ENCODE data around the gene SPINK14.

SPINK14 gene, protein sequence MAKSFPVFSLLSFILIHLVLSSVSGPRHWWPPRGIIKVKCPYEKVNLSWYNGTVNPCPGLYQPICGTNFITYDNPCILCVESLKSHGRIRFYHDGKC

GRCh38 chr5:148168246-148168645 lies at the start of gene SPINK14:
SPINK14 (plus strand) TSS chr5:148168546; CDS start chr5:148169733, 1,187 bp downstream.
- intact Hi-C loops (cut with DNase I) = no loop called here
- no peak for DNase-seq

GRCh38 chr5:148120317-148120716 lies 48.0 kb upstream of the SPINK14 start:
- intact Hi-C loops (cut with DNase I) = loop anchor here (2.0 kb wide), 1 partner anchor 170 kb away; no protein-coding TSS in a partner anchor
- no peak for DNase-seq

GRCh38 chr5:148125641-148126040 lies 42.7 kb upstream of the SPINK14 start:
- DNase-seq = no peak
- intact Hi-C loops (cut with DNase I) = no loop called here

DNA sequence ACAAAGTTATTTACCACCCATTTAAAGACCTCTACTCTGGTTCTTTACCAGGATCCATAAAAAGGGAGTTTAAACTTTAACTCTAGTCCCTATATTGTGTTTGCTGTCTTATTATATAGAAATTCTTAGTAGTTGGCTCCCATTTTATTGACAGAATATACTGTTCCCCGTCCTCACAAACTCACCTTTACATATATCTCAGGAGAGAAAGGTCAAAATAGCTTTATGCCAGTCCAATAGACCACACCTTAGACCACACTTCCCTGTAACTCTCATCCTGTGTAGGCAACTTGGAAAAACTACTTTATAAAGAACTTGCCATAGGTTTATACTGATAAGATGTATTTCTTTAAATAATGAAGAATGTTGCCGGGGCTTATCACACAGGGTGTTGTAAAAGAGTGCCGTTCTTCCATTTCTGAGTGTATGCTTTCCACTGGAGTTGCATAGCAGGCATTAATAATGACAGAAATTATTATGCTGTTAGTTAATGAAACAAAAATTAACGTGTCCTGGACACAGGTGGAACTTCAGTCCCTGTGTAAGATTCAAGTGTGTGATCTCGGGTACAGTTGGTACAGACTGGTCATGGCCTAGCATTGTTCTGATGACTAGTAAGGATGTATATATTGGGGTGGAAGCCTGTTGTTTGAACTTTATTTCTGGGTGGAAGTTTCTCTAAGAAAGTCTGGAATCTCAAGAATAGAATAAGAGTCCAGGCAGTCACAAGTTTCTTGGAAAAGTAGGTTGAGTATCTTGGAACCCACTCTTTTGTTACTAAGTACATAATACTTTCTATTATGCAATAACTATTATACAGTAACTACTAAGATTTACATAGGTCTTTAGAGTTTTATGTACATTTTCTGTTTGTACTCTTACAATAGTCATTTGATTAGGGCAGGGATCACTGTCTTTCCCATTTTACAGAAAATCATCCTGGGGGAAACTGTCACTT lies 33.0 kb upstream of the SPINK14 start:
- intact Hi-C loops (cut with DNase I) = no loop called here
- DNase-seq = no peak

GRCh38 chr5:148140846-148141245 lies 27.5 kb upstream of the SPINK14 start:
- intact Hi-C loops (cut with DNase I) = no loop called here
- no peak for DNase-seq

DNA sequence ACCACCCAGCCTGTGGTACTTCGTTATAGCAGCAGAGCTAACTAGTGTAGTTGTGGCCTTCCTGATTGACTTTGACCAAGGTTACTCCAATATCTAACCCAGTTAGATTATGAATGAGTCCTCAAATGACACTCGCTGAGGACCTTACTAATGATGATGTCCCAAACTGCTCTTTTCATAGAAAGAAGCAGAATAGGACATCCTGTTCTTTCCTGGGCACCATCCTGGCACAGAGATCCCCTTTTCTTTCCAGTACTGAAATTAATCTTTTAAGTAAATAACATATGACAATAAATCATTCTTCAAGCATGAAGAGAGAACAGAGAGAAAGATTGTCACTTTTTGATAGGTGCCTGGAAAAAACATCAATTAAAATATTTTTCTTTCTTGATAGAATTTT lies 26.7 kb upstream of the SPINK14 start:
- DNase-seq = no peak
- intact Hi-C loops (cut with DNase I) = no loop called here

- intact Hi-C loops (cut with DNase I) = no loop called here
Measured at GRCh38 chr5:148145916-148146315, 22.4 kb upstream of the SPINK14 start.

DNA sequence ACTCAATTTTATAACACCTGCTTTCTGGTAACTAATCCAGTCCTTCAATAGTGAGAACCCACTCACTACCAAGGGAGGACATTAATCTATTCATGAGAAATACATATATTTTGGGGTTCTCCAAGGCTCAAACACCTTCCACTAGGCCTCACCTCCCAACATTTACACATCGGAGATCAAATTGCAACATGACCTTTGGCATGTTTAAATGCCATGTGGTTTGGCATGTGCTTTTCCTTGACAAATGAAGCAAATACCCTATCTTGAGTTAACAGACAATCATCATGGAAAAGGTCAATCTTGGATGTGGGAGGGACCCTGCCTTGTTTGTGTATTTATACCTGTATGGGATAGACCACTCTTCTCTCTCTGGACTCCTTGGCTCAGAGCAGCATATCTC lies 21.9 kb upstream of the SPINK14 start:
- intact Hi-C loops (cut with DNase I) = no loop called here
- no peak for DNase-seq

More at GRCh38 chr5:148145916-148146315, 22.4 kb upstream of the SPINK14 start:
- no peak for DNase-seq

GRCh38 chr5:148147415-148147814 lies 20.9 kb upstream of the SPINK14 start:
- intact Hi-C loops (cut with DNase I) = no loop called here
- no peak for DNase-seq

- no peak for DNase-seq
- intact Hi-C loops (cut with DNase I) = no loop called here
Measured at GRCh38 chr5:148151872-148152271, 16.5 kb upstream of the SPINK14 start.

DNA sequence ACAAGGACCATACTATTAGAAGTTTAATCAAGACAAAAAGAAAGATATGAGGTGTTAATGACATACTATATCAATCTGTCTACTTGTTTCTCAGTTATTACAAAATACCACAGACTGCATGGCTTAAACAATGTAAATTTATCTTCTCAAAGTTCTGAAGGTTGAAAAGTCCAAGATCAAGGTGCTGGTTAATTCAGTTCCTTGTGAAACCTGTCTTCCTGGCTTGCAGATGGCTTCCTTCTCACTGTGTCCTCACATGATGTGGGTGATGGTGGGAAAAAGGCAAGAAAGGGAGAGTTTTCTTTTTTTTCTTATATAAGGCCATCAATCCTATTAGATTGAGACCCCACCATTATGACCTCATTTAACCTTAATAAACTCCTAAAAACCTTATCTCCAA lies 15.6 kb upstream of the SPINK14 start:
- intact Hi-C loops (cut with DNase I) = no loop called here
- no peak for DNase-seq

DNA sequence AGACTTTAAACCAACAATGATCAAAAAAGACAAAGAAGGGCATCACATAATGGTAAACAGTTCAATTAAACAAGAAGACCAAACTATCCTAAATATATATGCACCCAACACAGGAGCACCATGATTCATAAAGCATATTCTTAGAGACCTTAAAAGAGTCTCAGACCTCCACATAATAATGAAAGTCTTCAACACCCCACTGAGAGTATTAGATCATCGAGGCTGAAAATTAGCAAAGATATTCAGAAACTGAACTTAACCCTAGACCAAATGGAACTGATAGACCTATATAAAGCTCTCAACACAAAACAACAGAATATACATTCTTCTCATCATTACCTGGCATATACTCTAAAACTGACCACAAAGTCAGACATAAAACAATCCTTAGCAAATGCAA lies 11.7 kb upstream of the SPINK14 start:
- no peak for DNase-seq
- intact Hi-C loops (cut with DNase I) = no loop called here

- intact Hi-C loops (cut with DNase I) = no loop called here
- no peak for DNase-seq
Measured at GRCh38 chr5:148162038-148162437, 6.3 kb upstream of the SPINK14 start.

DNA sequence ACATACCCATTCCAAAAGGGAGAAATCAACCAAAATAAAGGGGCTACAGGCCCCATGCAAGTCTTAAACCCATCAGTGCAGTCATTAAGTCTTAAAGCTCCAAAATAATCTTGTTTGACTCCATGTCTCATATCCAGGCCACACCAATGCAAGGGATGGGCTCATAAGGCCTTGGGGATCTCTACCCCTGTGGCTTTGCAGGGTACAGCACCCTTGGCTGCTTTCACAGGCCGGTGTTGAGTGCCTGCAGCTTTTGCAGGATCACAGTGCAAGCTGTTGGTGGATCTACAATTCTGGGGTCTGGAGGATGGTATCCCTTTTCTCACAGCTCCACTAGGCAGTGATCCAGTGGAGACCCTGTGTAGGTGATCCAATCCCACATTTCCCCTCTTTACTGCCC lies 5.0 kb upstream of the SPINK14 start:
- no peak for DNase-seq

GRCh38 chr5:148166550-148167283 lies 1.6 kb upstream of the SPINK14 start:
- no peak for DNase-seq
- intact Hi-C loops (cut with DNase I) = no loop called here

More for the DNA sequence above, 5.0 kb upstream of the SPINK14 start:
- intact Hi-C loops (cut with DNase I) = no loop called here

DNA sequence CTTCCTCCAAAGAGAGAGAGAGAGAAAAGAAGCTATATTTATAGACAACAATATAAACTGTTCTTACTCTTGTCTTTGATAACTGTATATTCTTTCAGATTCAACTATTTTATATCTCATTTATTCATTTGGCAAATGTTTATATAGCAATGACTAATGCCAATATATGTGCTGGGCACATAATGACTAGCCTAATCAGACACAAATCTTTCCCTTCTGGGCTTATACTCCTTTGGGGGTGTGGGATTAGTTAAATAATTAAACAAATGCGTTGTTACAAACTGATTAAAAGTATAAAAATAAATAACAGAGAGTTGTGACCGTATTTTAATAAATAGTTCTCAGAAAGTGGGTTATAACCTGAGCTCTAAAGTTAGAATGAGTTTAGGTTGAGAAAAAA lies 4.0 kb downstream of the SPINK14 start:
- intact Hi-C loops (cut with DNase I) = no loop called here
- DNase-seq = no peak

- DNase-seq = no peak
- intact Hi-C loops (cut with DNase I) = no loop called here
Measured at GRCh38 chr5:148176480-148176879, 8.1 kb downstream of the SPINK14 start.

- intact Hi-C loops (cut with DNase I) = no loop called here
- DNase-seq = no peak
Measured at GRCh38 chr5:148177207-148177606, 8.9 kb downstream of the SPINK14 start.

DNA sequence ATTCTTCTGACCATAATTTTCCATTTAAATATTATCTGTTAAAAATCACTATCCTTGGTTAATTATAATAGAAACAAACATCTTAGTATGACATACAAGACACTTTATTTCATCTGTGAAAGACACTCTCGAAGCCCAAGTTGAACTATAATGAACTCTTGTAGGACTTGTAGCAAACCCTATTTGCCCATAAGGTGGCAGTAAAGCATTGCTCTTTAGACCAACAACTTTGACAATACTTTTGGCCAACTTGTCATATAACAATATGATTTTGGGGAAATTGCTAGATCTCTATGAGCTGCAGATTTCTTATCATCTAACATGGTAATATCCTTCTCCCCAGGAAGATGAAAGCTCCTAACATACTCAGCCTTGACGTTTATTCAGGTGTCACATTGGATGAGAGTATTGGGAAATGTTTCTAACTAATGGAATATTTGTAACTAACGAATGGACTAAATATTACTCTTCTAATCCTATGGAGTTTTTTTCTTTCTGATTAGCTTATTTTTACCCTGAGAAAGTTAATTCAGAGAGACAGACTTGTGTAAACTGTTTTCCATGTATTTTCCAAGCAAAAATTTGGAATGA lies 11.0 kb downstream of the SPINK14 start:
- peak in 1 of 10 donors; percentile 7 for DNase-seq
- intact Hi-C loops (cut with DNase I) = loop anchor here (2.0 kb wide), 1 partner anchor 195 kb away; no protein-coding TSS in a partner anchor

- no peak for DNase-seq
- intact Hi-C loops (cut with DNase I) = no loop called here
Measured at GRCh38 chr5:148186248-148187003, 18.1 kb downstream of the SPINK14 start.

Measured in posterior cingulate gyrus (tissue), 11 donors.